ENCODE measurements around the gene SLC18A2. TPM values are rescaled to one million over a fixed set of nuclear protein-coding genes. Genes with fewer than 3 reads are reported as not detected.

SLC18A2 gene
- total RNA-seq, 3 donors from 2014 or later (not counting 1 experiment from before 2014, with no cell fraction given) = 0.21 to 8.0 (median 0.36) TPM

DNA sequence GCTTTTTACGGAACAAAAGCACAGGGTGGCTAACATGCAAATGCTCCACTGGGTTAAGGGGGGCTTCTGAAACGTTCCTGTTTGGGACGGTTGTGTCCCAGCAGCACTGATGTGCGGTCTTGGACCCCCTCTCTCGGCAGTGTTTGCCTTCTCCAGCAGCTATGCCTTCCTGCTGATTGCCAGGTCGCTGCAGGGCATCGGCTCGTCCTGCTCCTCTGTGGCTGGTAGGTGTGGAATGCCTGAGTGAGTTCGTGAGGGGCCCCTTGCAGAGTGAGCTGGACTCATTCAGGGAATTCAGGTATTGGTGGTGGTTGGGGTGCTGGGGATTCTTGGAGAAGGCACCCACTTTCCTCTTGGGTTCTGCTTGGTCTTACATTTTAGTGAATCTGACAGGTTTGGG is 13.0 kb downstream of the SLC18A2 start:
- Mint-ChIP-seq H3K27ac (no peak overlapping the region), H3K4me3 (no peak overlapping the region), H3K27me3 (ENCODE audit: low read depth in 2 of 2) (peaks cover 7 to 20% of the 10 kb centered on the region in 2 donors), H3K4me1 (peaks cover 3 to 11% of the 10 kb centered on the region in 2 donors), H3K36me3 (no peaks in the 10 kb centered on the region), H3K9me3 (no peaks in the 10 kb centered on the region)
- H3K4me1 ChIP-seq (ENCODE audit: control insufficient read depth, insufficient read depth, low read length) = no peaks in the 10 kb centered on the region
- WGBS (ENCODE audit: insufficient coverage) = 85% methylated on average over 9 of the region's 9 CpGs
- DNase-seq (no peak), ATAC-seq (no peak)
- no peaks in the 10 kb centered on the region for H3K36me3 ChIP-seq (ENCODE audit: control insufficient read depth, insufficient read depth, low read length)
- H3K27ac ChIP-seq (ENCODE audit: low read length) = no peak overlapping the region
- no peaks in the 10 kb centered on the region for H3K9me3 ChIP-seq (ENCODE audit: control insufficient read depth, insufficient read depth, low read length)
- H3K27me3 ChIP-seq (ENCODE audit: control insufficient read depth, insufficient read depth, low read length) = no peaks in the 10 kb centered on the region
- no peak overlapping the region for H3K4me3 ChIP-seq (ENCODE audit: low read length)
- intact Hi-C loops (cut with micrococcal nuclease) = no loop called here
- TF ChIP-seq CTCF (IDR thresholded peaks at IDR 0.05) = no peak

DNA sequence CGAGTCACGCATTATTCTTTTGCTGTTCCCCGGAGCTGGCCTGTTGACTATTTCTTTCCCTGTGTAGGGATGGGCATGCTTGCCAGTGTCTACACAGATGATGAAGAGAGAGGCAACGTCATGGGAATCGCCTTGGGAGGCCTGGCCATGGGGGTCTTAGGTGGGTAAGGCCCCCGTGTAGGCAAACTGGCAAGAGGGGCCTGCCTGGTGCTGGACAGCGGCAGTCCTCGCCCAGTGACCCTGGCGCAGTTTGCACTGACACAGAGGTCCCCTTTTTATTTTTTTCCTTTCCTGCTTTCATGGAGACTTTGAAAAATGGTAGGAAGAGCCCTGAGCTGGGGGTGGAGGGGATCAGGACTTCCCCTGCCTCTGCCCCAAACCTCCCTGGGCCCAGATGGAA is 13.4 kb downstream of the SLC18A2 start:
- intact Hi-C loops (cut with micrococcal nuclease) = no loop called here
- Histone ChIP-seq H3K4me1 (ENCODE audit: control insufficient read depth, insufficient read depth, low read length) (no peaks in the 10 kb centered on the region), H3K27me3 (ENCODE audit: control insufficient read depth, insufficient read depth, low read length) (no peaks in the 10 kb centered on the region), H3K36me3 (ENCODE audit: control insufficient read depth, insufficient read depth, low read length) (no peaks in the 10 kb centered on the region), H3K9me3 (ENCODE audit: control insufficient read depth, insufficient read depth, low read length) (no peaks in the 10 kb centered on the region), H3K27ac (ENCODE audit: low read length) (no peak overlapping the region), H3K4me3 (ENCODE audit: low read length) (no peak overlapping the region)
- Mint-ChIP-seq H3K36me3 (no peaks in the 10 kb centered on the region), H3K27me3 (ENCODE audit: low read depth in 2 of 2) (peaks cover 6 to 20% of the 10 kb centered on the region in 2 donors), H3K9me3 (no peaks in the 10 kb centered on the region), H3K27ac (no peak overlapping the region), H3K4me1 (peaks cover 0 to 8% of the 10 kb centered on the region in 2 donors), H3K4me3 (no peak overlapping the region)
- ATAC-seq (no peak), DNase-seq (no peak)
- WGBS (ENCODE audit: insufficient coverage) = 80% methylated on average over 9 of the region's 9 CpGs
- no peak for TF ChIP-seq CTCF (IDR thresholded peaks at IDR 0.05)

DNA sequence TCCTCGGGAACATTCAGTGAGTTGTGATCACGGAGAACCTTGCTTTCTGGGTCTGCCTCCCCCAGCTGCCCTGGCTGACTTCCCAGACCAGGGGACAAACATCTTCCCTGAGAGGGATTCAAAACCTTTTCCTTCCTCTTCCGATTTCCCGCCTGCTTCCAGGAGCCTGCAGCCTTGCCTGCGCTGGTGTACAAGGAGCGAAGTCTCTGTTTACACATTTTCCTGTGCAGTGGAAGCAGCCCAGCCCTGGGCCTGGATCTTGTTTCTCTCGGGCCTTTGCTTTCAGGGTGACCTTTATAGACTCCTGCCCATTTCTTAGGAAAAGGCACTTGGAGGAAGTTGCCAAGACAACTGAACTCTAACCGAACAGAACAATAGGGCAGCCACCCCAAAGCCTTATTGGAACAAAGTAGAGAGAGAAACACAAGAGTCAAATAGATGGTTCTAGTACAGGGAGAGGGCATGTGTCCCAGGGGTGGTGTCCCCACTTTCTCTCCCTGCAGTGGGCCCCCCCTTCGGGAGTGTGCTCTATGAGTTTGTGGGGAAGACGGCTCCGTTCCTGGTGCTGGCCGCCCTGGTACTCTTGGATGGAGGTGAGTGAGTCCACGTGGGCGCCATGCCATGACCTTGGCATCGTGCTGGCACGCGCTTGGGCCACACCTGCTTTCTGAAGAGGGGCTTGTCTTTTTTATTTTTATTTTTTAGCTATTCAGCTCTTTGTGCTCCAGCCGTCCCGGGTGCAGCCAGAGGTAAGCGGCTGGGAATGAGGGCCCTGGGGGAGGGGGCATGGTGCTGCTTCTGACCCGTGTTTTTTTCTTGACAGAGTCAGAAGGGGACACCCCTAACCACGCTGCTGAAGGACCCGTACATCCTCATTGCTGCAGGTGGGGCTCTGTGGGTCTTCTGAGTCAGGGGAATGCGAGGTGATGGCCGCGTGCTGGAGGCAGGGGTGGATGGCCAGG is 14.1 kb downstream of the SLC18A2 start:
- Mint-ChIP-seq H3K4me1 (peaks cover 3 to 9% of the 10 kb centered on the region in 2 donors), H3K9me3 (no peaks in the 10 kb centered on the region), H3K36me3 (no peaks in the 10 kb centered on the region), H3K27me3 (ENCODE audit: low read depth in 2 of 2) (peaks cover 13 to 26% of the 10 kb centered on the region in 2 donors), H3K4me3 (no peak overlapping the region), H3K27ac (no peak overlapping the region)
- H3K4me3 ChIP-seq (ENCODE audit: low read length) = no peak overlapping the region
- TF ChIP-seq CTCF (IDR thresholded peaks at IDR 0.05) = no peak
- H3K36me3 ChIP-seq (ENCODE audit: control insufficient read depth, insufficient read depth, low read length) = no peaks in the 10 kb centered on the region
- no peaks in the 10 kb centered on the region for H3K27me3 ChIP-seq (ENCODE audit: control insufficient read depth, insufficient read depth, low read length)
- no peaks in the 10 kb centered on the region for H3K9me3 ChIP-seq (ENCODE audit: control insufficient read depth, insufficient read depth, low read length)
- H3K4me1 ChIP-seq (ENCODE audit: control insufficient read depth, insufficient read depth, low read length) = no peaks in the 10 kb centered on the region
- no peak for ATAC-seq
- intact Hi-C loops (cut with micrococcal nuclease) = no loop called here
- 85% methylated on average over 26 of the region's 26 CpGs for whole genome bisulfite sequencing (ENCODE audit: insufficient coverage)
- DNase-seq = no peak
- no peak overlapping the region for H3K27ac ChIP-seq (ENCODE audit: low read length)

All from natural killer cell (primary cell).